Osteoblast (primary cell): ENCODE measurements around the gene FBN2. TPM values are rescaled to one million over a fixed set of nuclear protein-coding genes. Genes with fewer than 3 reads are reported as not detected.
A peak's percentile ranks its signal among the peaks of the same experiment; 100 is the strongest.

Source experiments
- DNase-seq: peaks from one replicate; pipeline ENCODE4 v3.0.0; 2011; ENCODE audit warnings: low spot score, mixed read lengths; ENCODE audit not compliant: insufficient read length; ENCODE audit errors: missing footprints
- H2AFZ ChIP-seq: 2 replicates; pipeline ENCODE4 v1.6.0; 2011; ENCODE audit warnings: mild to moderate bottlenecking, low read length
- H3K27ac ChIP-seq: 2 replicates; pipeline ENCODE4 v1.5.1; 2011; ENCODE audit warnings: mild to moderate bottlenecking, low read depth, low read length, moderate library complexity
- H3K27me3 ChIP-seq: 2 replicates; pipeline ENCODE4 v1.6.0; 2012; ENCODE audit warnings: mild to moderate bottlenecking, control low read depth, inconsistent platforms, low read length, moderate library complexity; ENCODE audit not compliant: insufficient read depth
- H3K36me3 ChIP-seq: 2 replicates; pipeline ENCODE4 v1.5.1; 2011; ENCODE audit warnings: mild to moderate bottlenecking, low read length, control low read depth, moderate library complexity; ENCODE audit not compliant: insufficient read depth
- H3K4me1 ChIP-seq: 2 replicates; pipeline ENCODE4 v1.5.1; 2011; ENCODE audit warnings: mild to moderate bottlenecking, low read length, control low read depth, moderate library complexity; ENCODE audit not compliant: insufficient read depth
- H3K4me2 ChIP-seq: 2 replicates; pipeline ENCODE4 v1.6.0; 2011; ENCODE audit warnings: mild to moderate bottlenecking, low read length; ENCODE audit not compliant: insufficient read depth
- H3K4me3 ChIP-seq: fragments of 200-600 bp; sonication (generic); 3 replicates; pipeline ENCODE4 v1.5.1; 2012; ENCODE audit warnings: mild to moderate bottlenecking, low read length, inconsistent platforms; ENCODE audit not compliant: insufficient read depth
- H3K79me2 ChIP-seq: 2 replicates; pipeline ENCODE4 v1.6.0; 2012; ENCODE audit warnings: mild to moderate bottlenecking, low read length, control low read depth, inconsistent platforms; ENCODE audit not compliant: insufficient read depth
- H3K9me3 ChIP-seq: 2 replicates; pipeline ENCODE4 v1.5.1; 2011; ENCODE audit warnings: low read depth, low read length, control low read depth
- H4K20me1 ChIP-seq: 2 replicates; pipeline ENCODE4 v1.6.0; 2012; ENCODE audit warnings: mild to moderate bottlenecking, low read length, control low read depth; ENCODE audit not compliant: insufficient read depth
- total RNA-seq: library from RNA; depleted of rRNA; stranded (reverse); fragments of >200 nt; gene quantifications from 2 replicates; pipeline ENCODE4 v1.2.3, GENCODE V29; 2012
- TF ChIP-seq, protein P1 (sequence below): IDR thresholded peaks from 2 replicates; pipeline ENCODE4 v1.5.1; 2011; ENCODE audit warnings: mild to moderate bottlenecking, low read depth, low read length, moderate library complexity; ENCODE audit errors: extremely low read depth

The FBN2 gene
- total RNA-seq, 1 donor = 16.6 TPM

DNA sequence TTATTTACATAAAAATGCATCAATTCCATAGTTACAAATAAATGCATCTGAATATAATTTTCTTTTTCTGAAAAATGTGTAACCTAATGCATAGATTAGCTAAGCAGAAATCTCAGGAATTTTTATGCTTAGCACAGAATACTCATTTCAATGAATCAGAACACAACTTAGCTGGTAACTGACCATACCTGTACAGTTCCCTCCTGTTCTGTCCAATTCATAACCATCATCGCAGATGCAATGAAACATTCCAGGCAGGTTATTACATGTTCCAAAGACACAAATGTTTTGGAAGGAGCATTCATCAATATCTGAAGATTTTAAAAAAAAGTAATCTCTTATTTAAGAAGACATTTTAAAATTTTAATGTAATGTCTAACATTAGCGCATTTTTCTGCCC is 219.4 kb downstream of the FBN2 start:
- TF ChIP-seq, protein P1, sequence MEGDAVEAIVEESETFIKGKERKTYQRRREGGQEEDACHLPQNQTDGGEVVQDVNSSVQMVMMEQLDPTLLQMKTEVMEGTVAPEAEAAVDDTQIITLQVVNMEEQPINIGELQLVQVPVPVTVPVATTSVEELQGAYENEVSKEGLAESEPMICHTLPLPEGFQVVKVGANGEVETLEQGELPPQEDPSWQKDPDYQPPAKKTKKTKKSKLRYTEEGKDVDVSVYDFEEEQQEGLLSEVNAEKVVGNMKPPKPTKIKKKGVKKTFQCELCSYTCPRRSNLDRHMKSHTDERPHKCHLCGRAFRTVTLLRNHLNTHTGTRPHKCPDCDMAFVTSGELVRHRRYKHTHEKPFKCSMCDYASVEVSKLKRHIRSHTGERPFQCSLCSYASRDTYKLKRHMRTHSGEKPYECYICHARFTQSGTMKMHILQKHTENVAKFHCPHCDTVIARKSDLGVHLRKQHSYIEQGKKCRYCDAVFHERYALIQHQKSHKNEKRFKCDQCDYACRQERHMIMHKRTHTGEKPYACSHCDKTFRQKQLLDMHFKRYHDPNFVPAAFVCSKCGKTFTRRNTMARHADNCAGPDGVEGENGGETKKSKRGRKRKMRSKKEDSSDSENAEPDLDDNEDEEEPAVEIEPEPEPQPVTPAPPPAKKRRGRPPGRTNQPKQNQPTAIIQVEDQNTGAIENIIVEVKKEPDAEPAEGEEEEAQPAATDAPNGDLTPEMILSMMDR = no peak
- Histone ChIP-seq H4K20me1 (no peaks in the 10 kb centered on the region), H3K79me2 (no peaks in the 10 kb centered on the region), H3K27me3 (no peaks in the 10 kb centered on the region), H3K4me3 (no peak overlapping the region), H3K36me3 (no peaks in the 10 kb centered on the region), H2AFZ (no peak overlapping the region), H3K27ac (no peak overlapping the region), H3K4me1 (no peaks in the 10 kb centered on the region), H3K4me2 (no peak overlapping the region), H3K9me3 (no peaks in the 10 kb centered on the region)
- no peak for DNase-seq

DNA sequence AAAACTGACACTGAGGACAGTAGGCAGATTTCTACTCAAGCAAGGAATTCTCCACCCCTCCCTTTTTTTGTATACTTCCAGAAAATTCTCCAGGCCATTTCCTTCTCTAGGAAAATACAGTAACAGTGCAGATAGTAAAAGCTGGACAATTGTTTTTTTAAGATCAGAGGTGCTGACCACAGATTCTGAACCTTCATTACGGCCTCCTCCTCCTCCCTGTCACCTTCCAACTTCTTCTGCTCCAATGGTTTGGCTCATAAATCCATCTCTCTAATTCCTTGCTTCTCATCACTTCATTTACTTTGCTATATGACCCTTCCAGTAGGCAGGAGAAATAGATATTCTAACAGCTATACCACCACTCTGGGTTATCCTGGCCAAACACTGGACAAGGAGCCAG is 220.6 kb downstream of the FBN2 start:
- Histone ChIP-seq H3K36me3 (no peaks in the 10 kb centered on the region), H3K27ac (no peak overlapping the region), H3K79me2 (no peaks in the 10 kb centered on the region), H4K20me1 (no peaks in the 10 kb centered on the region), H3K4me3 (no peak overlapping the region), H2AFZ (no peak overlapping the region), H3K9me3 (no peaks in the 10 kb centered on the region), H3K4me2 (no peak overlapping the region), H3K4me1 (no peaks in the 10 kb centered on the region), H3K27me3 (no peaks in the 10 kb centered on the region)
- TF ChIP-seq, protein P1 = no peak
- DNase-seq = no peak

DNA sequence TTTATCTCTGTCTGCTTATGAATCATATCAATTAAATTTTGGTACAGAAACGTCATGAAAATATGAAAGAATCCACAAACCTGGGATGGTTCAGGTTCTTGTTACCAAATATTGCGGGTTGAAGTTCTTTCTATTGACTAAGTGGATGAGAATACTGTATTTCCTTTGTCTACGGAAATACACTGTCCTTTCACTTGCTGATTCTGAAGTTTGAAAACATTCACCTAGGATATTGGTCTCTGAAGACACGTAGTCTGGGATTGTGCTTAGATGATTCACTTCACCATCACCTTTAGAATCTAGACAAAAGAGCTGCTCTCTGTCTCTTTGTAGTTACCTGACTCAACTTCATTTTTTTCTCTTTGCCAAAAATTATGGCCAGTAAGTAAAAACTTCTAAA is 222.4 kb downstream of the FBN2 start:
- Histone ChIP-seq H4K20me1 (no peaks in the 10 kb centered on the region), H3K4me1 (no peaks in the 10 kb centered on the region), H3K4me2 (no peak overlapping the region), H3K9me3 (no peaks in the 10 kb centered on the region), H3K27me3 (no peaks in the 10 kb centered on the region), H3K27ac (no peak overlapping the region), H3K36me3 (no peaks in the 10 kb centered on the region), H3K79me2 (no peaks in the 10 kb centered on the region), H3K4me3 (no peak overlapping the region), H2AFZ (no peak overlapping the region)
- DNase-seq = peak; percentile 34
- TF ChIP-seq, protein P1 = no peak

DNA sequence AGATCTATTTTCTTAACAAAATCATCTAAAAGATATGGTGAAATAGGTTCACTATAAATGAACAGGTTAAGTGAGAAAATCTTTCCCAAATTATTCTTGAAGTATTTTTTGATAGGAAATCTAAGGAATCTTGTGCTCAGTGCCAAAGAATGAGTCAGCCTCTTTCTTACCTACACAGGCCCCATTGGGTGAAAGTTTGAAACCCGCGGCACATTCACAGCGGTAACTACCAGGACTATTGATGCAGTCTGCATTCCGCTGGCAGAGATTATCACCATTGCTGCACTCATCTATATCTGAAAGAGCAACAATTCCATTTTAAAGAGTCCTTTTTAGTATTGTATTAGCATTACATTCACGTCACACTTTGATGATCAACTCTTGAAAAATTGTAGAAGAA is 232.7 kb downstream of the FBN2 start:
- no peaks in the 10 kb centered on the region for H3K36me3 ChIP-seq
- DNase-seq = no peak
- no peaks in the 10 kb centered on the region for H3K79me2 ChIP-seq
- H3K4me1 ChIP-seq = peaks cover 5% of the 10 kb centered on the region
- no peak overlapping the region for H3K4me3 ChIP-seq
- no peaks in the 10 kb centered on the region for H3K9me3 ChIP-seq
- H3K27ac ChIP-seq = no peak overlapping the region
- TF ChIP-seq, protein P1 = no peak
- H3K4me2 ChIP-seq = no peak overlapping the region
- H4K20me1 ChIP-seq = no peaks in the 10 kb centered on the region
- H3K27me3 ChIP-seq = no peaks in the 10 kb centered on the region
- H2AFZ ChIP-seq = no peak overlapping the region
